Heart left ventricle (tissue), 16 donors: Measurements from ENCODE around the gene DNAH5. TPM values are rescaled to one million over a fixed set of nuclear protein-coding genes. Genes with fewer than 3 reads are reported as not detected.
"Not testable (repeated sequence)": the region's sequence is repeated elsewhere in the genome, so short reads cannot be mapped to it uniquely, and the experiment has no call there.

ENCODE experiments used
- ATAC-seq, 4 donors: fragments of 200-7000 bp; cut with Tn5 transposase; one replicate each; pipeline ENCODE4 v1.9.1; 2020 to 2022; ENCODE audit warnings: moderate library complexity in 4 of 4, mild to moderate bottlenecking in 3 of 4, moderate number of reproducible peaks in 1 of 4
- DNase-seq, 5 donors: peaks; one replicate each; pipeline ENCODE4 v3.0.0-alpha.2; 2020
- H3K27ac ChIP-seq, 12 donors: fragments of 200-600 bp; sonication (generic) in 4 of 12; one replicate each; pipeline versions ENCODE4 v1.5.0 to v1.8.0; 2016 to 2022; ENCODE audit warnings: mild to moderate bottlenecking in 2 of 12
- H3K27me3 ChIP-seq, 9 donors: fragments of 200-600 bp; sonication (generic) in 2 of 9; one replicate each; pipeline versions ENCODE4 v1.5.1 to v1.8.0; 2016 to 2022; ENCODE audit warnings: mild to moderate bottlenecking in 3 of 9
- H3K36me3 ChIP-seq, 9 donors: fragments of 200-600 bp; sonication (generic) in 2 of 9; one replicate each; pipeline versions ENCODE4 v1.5.0 to v1.8.0; 2018 to 2022; ENCODE audit warnings: mild to moderate bottlenecking in 2 of 9
- H3K4me1 ChIP-seq, 12 donors: fragments of 200-600 bp; sonication (generic) in 4 of 12; one replicate each; pipeline versions ENCODE4 v1.5.0 to v1.8.0; 2016 to 2022; ENCODE audit warnings: mild to moderate bottlenecking in 3 of 12
- H3K4me3 ChIP-seq, 12 donors: fragments of 200-600 bp; sonication (generic) in 4 of 12; one replicate each; pipeline versions ENCODE4 v1.5.0 to v1.8.0; 2017 to 2022; ENCODE audit warnings: mild to moderate bottlenecking in 9 of 12, moderate library complexity in 4 of 12
- H3K9me3 ChIP-seq, 12 donors: fragments of 200-600 bp; sonication (generic) in 4 of 12; one replicate each; pipeline versions ENCODE4 v1.5.0 to v1.8.0; 2016 to 2022; ENCODE audit warnings: mild to moderate bottlenecking in 1 of 12
- POLR2A ChIP-seq, 2 donors: fragments of 450-650 bp; IDR thresholded peaks; one replicate each; pipeline ENCODE4 v1.6.1; 2017; ENCODE audit warnings: antibody characterized with exemption in 2 of 2, mild to moderate bottlenecking in 2 of 2, moderate library complexity in 2 of 2
- WGBS, 4 donors: extraction: QIAGEN DNeasy Blood & Tissue Kit in 2 of 4; methylation state at CpG; one replicate each; pipeline versions ENCODE4 v1.1.5 to v1.1.7; 2013 to 2018; 5-methylcytosine and 5-hydroxymethylcytosine counted together
- intact Hi-C, 10 donors: fragments of 100-400 bp; cut with DNase I; formaldehyde crosslinking; loops; one replicate each; pipeline versions ENCODE4 v1.11.1 to v1.14.2; 2022
- polyA plus RNA-seq, 2 donors: library from polyadenylated mRNA; stranded (reverse); fragments of 200-250 nt; gene quantifications; one replicate each; pipeline ENCODE4 v1.2.3, GENCODE V29; 2013
- total RNA-seq, 9 donors: library from RNA; depleted of rRNA in 2 of 9; stranded (reverse); fragments of >200 nt in 2 of 9; fragmentation: NEBNext Ultra II Directional in 3 of 9; extraction: Animal tissue kit (Norgen Biotek cat#: 25700) in 3 of 9; gene quantifications; one replicate each; pipeline versions ENCODE4 v1.1.0 to v1.2.4, GENCODE V29; 2016 to 2023
- TF ChIP-seq, protein P1 (sequence below), 12 donors: fragments of 200-600 bp; sonication (generic) in 4 of 12; IDR thresholded peaks; one replicate each; pipeline versions ENCODE4 v1.5.0 to v1.8.0; 2018 to 2022; ENCODE audit warnings: antibody characterized with exemption in 12 of 12, mild to moderate bottlenecking in 5 of 12
- donor health status: ischemic (EF 13 %, LVEDD 7.1; RV severe dilation, severe dysfunction).
- donor health status: healthy with polysubstance abuse.
- donor health status: DM: no; HTN: yes; CAD: no.
- donor health status: DM: no; HTN: no; CAD: no.
- donor health status: ischemic (EF 25% LVEDD 6.9; RV normal size, moderate dysfunction).
- donor health status: ischemic (EF 25% LVEDD 5.7; RV mildly dilated, moderate dysfunction).
- donor health status: healthy.
- donor health status: DM: yes; HTN: yes; CAD: no.
- donor health status: ischemic (EF 35%, LVEDD 5.7; RV mildly dilated, moderate dysfunction).
- donor health status: nonischemic (EF 11% LVEDD 7.7; RV severe dilation, severe dysfunction).
- donor health status: DM: yes; HTN: yes; CAD: no.
- donor health status: PGD.
- donor health status: ischemic (EF 29% LVEDD 5.4; RV normal size, mild dysfunction).
- donor health status: nonischemic (EF 23%, LVEDD 6.1; RV moderate dilation, normal function).

DNAH5 gene
- total and polyA plus RNA-seq, 11 donors: 0.03 to 0.46 (median 0.16) TPM

DNA sequence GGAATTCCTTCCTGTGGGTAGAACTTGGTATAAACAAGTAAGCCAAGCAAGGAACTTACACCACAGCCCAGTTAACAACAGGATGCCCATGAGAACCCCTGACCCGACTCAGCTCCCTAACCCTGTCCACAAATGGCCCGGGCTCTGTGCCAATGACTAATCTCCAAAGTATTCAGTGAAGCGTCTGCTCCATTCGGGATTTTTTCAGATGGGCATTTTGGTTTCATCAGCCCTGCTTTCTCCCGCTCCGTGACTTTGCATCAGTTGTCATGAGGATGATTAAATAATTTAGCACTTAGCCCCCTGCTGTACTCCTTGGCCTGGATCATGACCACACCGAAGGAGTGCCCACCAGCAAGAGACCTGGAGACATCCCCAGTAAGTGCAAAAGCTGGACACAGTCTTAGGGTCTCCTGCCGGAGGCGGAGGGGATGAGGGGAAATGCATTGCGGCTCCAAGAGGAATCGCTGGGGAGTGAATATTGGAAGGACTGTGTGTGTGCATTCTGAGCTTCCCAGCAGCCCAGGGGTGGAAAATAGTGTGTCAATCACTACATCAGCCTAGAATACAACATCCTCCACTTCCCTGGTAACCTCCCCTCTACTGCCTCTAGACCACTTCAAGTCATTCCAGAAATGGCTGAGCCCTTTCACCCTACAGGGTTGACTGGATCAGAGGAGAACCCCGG, 41.4 kb upstream of the DNAH5 start:
- TF ChIP-seq, protein P1, sequence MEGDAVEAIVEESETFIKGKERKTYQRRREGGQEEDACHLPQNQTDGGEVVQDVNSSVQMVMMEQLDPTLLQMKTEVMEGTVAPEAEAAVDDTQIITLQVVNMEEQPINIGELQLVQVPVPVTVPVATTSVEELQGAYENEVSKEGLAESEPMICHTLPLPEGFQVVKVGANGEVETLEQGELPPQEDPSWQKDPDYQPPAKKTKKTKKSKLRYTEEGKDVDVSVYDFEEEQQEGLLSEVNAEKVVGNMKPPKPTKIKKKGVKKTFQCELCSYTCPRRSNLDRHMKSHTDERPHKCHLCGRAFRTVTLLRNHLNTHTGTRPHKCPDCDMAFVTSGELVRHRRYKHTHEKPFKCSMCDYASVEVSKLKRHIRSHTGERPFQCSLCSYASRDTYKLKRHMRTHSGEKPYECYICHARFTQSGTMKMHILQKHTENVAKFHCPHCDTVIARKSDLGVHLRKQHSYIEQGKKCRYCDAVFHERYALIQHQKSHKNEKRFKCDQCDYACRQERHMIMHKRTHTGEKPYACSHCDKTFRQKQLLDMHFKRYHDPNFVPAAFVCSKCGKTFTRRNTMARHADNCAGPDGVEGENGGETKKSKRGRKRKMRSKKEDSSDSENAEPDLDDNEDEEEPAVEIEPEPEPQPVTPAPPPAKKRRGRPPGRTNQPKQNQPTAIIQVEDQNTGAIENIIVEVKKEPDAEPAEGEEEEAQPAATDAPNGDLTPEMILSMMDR (IDR thresholded peaks at IDR 0.05): no peak
- TF ChIP-seq POLR2A (IDR thresholded peaks at IDR 0.05): no peak
- Histone ChIP-seq H3K27ac (no peak overlapping the region), H3K27me3 (peaks cover 0 to 7% (median 0%) of the 10 kb centered on the region in 9 donors), H3K4me3 (no peak overlapping the region), H3K4me1 (peaks cover 0 to 6% (median 0%) of the 10 kb centered on the region in 12 donors), H3K36me3 (no peaks in the 10 kb centered on the region), H3K9me3 (no peaks in the 10 kb centered on the region)
- intact Hi-C loops: loop anchor here (2.0 to 10.0 kb wide), 10 partner anchors 121 to 661 kb away; no protein-coding TSS in a partner anchor
- ATAC-seq (peak in 1 of 4 donors; percentile 34), DNase-seq (no peak)
- WGBS, 4 donors: 44 to 57% (median 54%) methylated on average over 12 of the region's 12 CpGs

GRCh38 chr5:13984888-13985287, 40.4 kb upstream of the DNAH5 start:
- H3K27ac ChIP-seq, H3K9me3 ChIP-seq, H3K4me1 ChIP-seq, DNase-seq, ATAC-seq, H3K4me3 ChIP-seq, H3K27me3 ChIP-seq, H3K36me3 ChIP-seq: not testable (repeated sequence)
- intact Hi-C loops: loop anchor here in 9 of 10 donors (5.0 to 10.0 kb wide), 9 partner anchors 122 to 662 kb away; no protein-coding TSS in a partner anchor
- 91 to 95% (median 93%) methylated on average over 5 of the region's 5 CpGs for WGBS, 4 donors

DNA sequence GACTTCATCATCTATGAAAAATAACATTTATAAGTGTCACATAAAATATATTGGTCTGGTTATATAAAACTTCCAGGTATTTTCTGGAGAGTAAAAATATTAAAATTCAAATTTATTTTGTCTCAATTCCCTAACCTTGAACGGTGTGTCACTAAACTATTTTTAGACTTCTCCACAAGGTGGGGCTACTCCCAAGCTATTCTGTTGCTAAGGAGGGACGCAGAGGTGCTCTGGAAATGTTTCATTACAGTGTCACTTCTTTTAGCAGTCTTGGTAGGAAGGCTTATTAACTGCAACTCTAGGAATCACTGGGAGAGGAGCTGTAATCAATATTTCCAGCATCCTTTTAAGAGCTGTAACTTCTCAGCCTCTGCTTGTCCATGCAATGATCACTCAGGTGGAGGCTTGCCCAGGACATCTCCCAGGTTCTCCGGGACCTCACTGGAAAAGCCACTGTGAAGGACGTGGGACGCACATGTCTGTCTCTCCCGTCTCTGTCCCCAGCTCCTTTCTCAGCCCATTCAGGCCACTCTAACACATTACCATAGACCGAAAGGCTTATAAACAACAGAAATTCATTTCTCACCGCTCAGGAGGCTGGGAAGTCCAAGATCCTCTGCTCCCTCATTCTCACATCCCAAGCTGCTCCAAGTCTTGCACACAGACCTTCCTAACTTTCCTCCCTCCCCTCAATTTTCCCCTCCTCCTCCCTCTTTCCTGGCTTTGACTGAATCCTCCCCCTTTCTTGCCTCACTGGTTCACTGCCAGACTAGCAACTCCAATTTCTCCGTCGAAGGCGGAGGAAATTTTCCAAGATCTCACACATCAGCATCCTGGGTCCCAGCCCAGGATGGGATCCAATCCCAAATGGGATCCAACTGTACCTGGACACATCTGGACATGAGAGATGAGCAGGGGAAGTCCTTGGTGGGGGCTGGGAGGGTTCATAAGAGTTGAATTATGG, 32.7 kb upstream of the DNAH5 start:
- no peak overlapping the region for H3K27ac ChIP-seq
- H3K9me3 ChIP-seq: no peaks in the 10 kb centered on the region
- intact Hi-C loops: no loop called here
- no peak overlapping the region for H3K4me3 ChIP-seq
- peaks cover 0 to 6% (median 0%) of the 10 kb centered on the region in 12 donors for H3K4me1 ChIP-seq
- peaks cover 0 to 3% (median 0%) of the 10 kb centered on the region in 9 donors for H3K27me3 ChIP-seq
- DNase-seq: no peak
- ATAC-seq: peak; percentile 31 to 85 (median 60)
- no peak for TF ChIP-seq POLR2A (IDR thresholded peaks at IDR 0.05)
- TF ChIP-seq, protein P1 (IDR thresholded peaks at IDR 0.05): peak in 8 of 12 donors; percentile 12 to 43 (median 16)
- WGBS, 4 donors: 61 to 69% (median 65%) methylated on average over 11 of the region's 11 CpGs
- H3K36me3 ChIP-seq: no peaks in the 10 kb centered on the region

GRCh38 chr5:13976223-13976622, 31.7 kb upstream of the DNAH5 start:
- H3K27me3 ChIP-seq: peaks cover 0 to 3% (median 0%) of the 10 kb centered on the region in 9 donors
- intact Hi-C loops: no loop called here
- H3K4me3 ChIP-seq: no peak overlapping the region
- TF ChIP-seq, protein P1 (IDR thresholded peaks at IDR 0.05): no peak
- no peak for TF ChIP-seq POLR2A (IDR thresholded peaks at IDR 0.05)
- H3K27ac ChIP-seq: no peak overlapping the region
- peaks cover 0 to 6% (median 0%) of the 10 kb centered on the region in 12 donors for H3K4me1 ChIP-seq
- 47 to 63% (median 56%) methylated on average over 2 of the region's 2 CpGs for WGBS, 4 donors
- no peaks in the 10 kb centered on the region for H3K36me3 ChIP-seq
- DNase-seq (no peak), ATAC-seq (no peak)
- no peaks in the 10 kb centered on the region for H3K9me3 ChIP-seq
